Testis (tissue), 2 donors: ENCODE measurements around the gene AIPL1.

ENCODE experiments used
- POLR2A ChIP-seq: fragments of 450-650 bp; IDR thresholded peaks from one replicate; pipeline ENCODE4 v1.6.1; 2017; ENCODE audit warnings: antibody characterized with exemption, mild to moderate bottlenecking, moderate library complexity
- TF ChIP-seq, protein P1 (sequence below), 3 experiments: fragments of 450-650 bp in 2 of 3; fragments of 200-600 bp in 1 of 3; sonication (generic) in 1 of 3; IDR thresholded peaks; one replicate each; pipeline ENCODE4 v1.5.1; 2016 to 2019; ENCODE audit warnings: antibody characterized with exemption in 3 of 3, mild to moderate bottlenecking in 2 of 3, moderate library complexity in 1 of 3

- no peak for TF ChIP-seq POLR2A
- TF ChIP-seq, protein P1, sequence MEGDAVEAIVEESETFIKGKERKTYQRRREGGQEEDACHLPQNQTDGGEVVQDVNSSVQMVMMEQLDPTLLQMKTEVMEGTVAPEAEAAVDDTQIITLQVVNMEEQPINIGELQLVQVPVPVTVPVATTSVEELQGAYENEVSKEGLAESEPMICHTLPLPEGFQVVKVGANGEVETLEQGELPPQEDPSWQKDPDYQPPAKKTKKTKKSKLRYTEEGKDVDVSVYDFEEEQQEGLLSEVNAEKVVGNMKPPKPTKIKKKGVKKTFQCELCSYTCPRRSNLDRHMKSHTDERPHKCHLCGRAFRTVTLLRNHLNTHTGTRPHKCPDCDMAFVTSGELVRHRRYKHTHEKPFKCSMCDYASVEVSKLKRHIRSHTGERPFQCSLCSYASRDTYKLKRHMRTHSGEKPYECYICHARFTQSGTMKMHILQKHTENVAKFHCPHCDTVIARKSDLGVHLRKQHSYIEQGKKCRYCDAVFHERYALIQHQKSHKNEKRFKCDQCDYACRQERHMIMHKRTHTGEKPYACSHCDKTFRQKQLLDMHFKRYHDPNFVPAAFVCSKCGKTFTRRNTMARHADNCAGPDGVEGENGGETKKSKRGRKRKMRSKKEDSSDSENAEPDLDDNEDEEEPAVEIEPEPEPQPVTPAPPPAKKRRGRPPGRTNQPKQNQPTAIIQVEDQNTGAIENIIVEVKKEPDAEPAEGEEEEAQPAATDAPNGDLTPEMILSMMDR (IDR thresholded peaks at IDR 0.05) = no peak
Measured at GRCh38 chr17:6381526-6382465, 53.1 kb downstream of the AIPL1 start.
